ENCODE measurements around the gene LEFTY1. TPM values are rescaled to one million over a fixed set of nuclear protein-coding genes. Genes with fewer than 3 reads are reported as not detected.

The LEFTY1 gene
- total RNA-seq, 4 donors from 2014 or later, result 0.35 to 1.4 TPM; not detected in 2

DNA sequence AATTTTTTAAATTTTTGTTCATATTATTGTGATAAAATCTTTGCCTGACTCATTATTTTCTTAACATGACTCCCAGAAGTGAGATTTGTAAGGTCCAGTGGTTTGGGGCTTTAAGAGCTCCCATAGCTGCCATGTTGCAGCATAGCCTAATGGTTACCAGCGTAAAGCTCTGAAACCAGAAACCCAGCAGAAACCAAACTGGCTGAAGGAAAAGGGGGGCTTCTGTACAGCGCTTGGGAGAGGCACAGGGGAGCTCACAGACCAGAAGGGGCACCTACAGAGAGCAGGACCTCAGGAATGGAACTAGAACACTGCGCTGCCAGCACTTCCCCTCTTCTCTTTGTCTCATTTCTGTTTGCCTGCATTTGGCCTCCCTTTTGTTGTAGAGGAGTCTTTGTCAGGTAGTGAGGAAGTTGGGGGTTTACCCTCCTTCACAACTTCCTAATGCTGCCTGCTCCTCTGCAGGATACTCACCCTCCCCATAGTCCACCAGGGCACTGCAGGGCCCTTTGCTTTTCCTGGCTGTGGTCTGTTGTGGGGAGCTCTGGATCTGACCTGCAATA, 37.7 kb upstream of the LEFTY1 start:
- no peaks in the 10 kb centered on the region for H3K9me3 ChIP-seq
- H3K27me3 ChIP-seq, result no peaks in the 10 kb centered on the region
- H3K36me3 ChIP-seq, result peaks cover 0 to 5% of the 10 kb centered on the region in 2 donors
- H3K27ac ChIP-seq, result no peak overlapping the region
- TF ChIP-seq POLR2AphosphoS5 (IDR thresholded peaks at IDR 0.05), result no peak
- TF ChIP-seq POLR2A (IDR thresholded peaks at IDR 0.05), result no peak
- no peak for TF ChIP-seq EP300 (IDR thresholded peaks at IDR 0.05)
- no peak for TF ChIP-seq CTCF (IDR thresholded peaks at IDR 0.05)
- no peak for ATAC-seq
- peaks cover 0 to 28% (median 17%) of the 10 kb centered on the region in 3 donors for H3K4me1 ChIP-seq
- 86 to 90% methylated on average over 1 to 2 of the region's 3 CpGs for WGBS, 2 donors (ENCODE audit: low coverage in 1 of 2)
- no peak overlapping the region for H3K4me3 ChIP-seq

GRCh38 chr1:225923692-225924555, 35.0 kb upstream of the LEFTY1 start, which contains the start of gene PYCR2:
PYCR2 (minus strand) TSS chr1:225924250; CDS start chr1:225924110, 140 bp downstream.
- peak within 1 kb of the TSS; percentile 92 to 97 (median 96) for H3K27ac ChIP-seq
- H3K4me3 ChIP-seq, result peak within 1 kb of the TSS; percentile 95 to 98
- ATAC-seq, result peak; percentile 99
- no peak for TF ChIP-seq EP300 (IDR thresholded peaks at IDR 0.05)
- TF ChIP-seq POLR2A (IDR thresholded peaks at IDR 0.05), result peak; percentile 74 to 78
- TF ChIP-seq POLR2AphosphoS5 (IDR thresholded peaks at IDR 0.05), result peak; percentile 92
- peak in 1 of 4 experiments; percentile 10 for TF ChIP-seq CTCF (IDR thresholded peaks at IDR 0.05)
- peaks cover 0 to 32% of the 10 kb centered on the region in 2 donors for H3K36me3 ChIP-seq
- peaks cover 0 to 50% (median 23%) of the 10 kb centered on the region in 3 donors for H3K4me1 ChIP-seq
- no peaks in the 10 kb centered on the region for H3K27me3 ChIP-seq
- WGBS, 2 donors (ENCODE audit: low coverage in 1 of 2), result 0% methylated on average over 10 to 16 of the region's 80 CpGs
- no peaks in the 10 kb centered on the region for H3K9me3 ChIP-seq

DNA sequence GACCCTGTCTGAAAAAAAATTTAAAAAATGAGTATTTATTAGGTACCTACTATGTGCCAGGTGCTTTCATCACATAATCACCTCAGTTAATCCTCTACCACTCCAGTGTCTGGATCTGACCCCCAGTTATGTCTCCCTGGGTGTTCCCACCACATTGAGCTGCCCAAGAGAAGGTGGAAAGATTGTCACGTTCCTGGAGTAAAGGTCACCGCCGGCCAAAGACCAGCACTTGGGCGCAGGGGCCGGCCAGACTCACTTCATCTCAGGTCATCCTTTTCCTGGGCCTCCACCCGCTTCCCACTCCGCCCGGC, 34.4 kb upstream of the LEFTY1 start:
- H3K4me1 ChIP-seq, result peaks cover 0 to 50% (median 23%) of the 10 kb centered on the region in 3 donors
- peaks cover 0 to 38% of the 10 kb centered on the region in 2 donors for H3K36me3 ChIP-seq
- H3K27ac ChIP-seq, result peak overlapping the region; percentile 92 to 97 (median 96)
- TF ChIP-seq CTCF (IDR thresholded peaks at IDR 0.05) (no peak), EP300 (IDR thresholded peaks at IDR 0.05) (no peak), POLR2AphosphoS5 (IDR thresholded peaks at IDR 0.05) (no peak), POLR2A (IDR thresholded peaks at IDR 0.05) (no peak)
- no peaks in the 10 kb centered on the region for H3K9me3 ChIP-seq
- ATAC-seq, result no peak
- no peaks in the 10 kb centered on the region for H3K27me3 ChIP-seq
- H3K4me3 ChIP-seq, result peak overlapping the region; percentile 95 to 98
- WGBS, 2 donors (ENCODE audit: low coverage in 1 of 2), result 0% methylated on average over 1 to 3 of the region's 8 CpGs

DNA sequence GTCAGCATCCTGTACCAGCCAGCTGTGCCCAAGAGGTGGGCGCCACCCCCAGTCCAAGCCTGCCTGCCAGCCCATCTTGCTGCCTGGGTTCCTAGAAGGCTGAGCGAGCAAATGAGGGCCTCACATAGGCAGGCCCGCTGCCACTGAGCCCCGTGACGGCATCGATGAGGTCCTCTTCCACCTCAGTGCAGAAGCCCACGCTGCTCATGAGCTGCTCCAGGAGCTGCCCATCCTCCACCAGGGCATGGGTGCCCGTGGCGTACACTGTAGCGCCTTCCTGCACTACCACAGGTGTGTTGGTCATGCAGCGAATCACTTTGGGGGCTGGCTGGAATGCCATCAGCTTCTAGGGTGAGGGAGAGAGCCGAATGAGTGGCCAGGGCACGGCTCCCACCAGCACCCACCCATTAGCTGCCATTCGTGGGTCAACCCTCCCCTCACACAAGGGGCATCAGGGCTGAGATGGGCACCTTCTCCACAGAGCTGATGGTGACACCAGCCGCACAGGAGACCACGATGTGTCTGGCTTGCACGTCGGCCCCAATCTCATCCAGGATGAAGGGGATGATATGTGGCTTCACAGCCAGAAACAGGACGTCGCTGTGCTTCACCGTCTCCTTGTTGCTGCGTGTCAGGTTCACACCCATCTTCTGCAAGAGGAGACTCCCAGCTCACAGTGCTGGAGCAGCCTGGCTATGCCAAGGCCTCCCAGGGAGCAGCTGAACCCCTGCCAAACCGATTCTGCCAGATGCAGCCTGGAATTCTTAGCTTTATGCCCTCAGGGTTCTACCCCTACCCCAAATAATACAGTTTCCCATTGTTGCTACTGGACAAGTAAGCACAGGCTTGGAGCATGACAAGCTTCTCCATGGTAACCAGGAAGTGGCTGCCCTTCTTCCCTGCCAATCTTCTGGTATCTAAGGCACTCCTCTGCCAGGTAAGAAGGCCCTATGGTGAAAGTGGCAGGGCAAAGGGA, 33.1 kb upstream of the LEFTY1 start:
- peaks cover 0 to 50% (median 23%) of the 10 kb centered on the region in 3 donors for H3K4me1 ChIP-seq
- no peak for ATAC-seq
- no peak for TF ChIP-seq POLR2A (IDR thresholded peaks at IDR 0.05)
- TF ChIP-seq CTCF (IDR thresholded peaks at IDR 0.05), result no peak
- no peak for TF ChIP-seq EP300 (IDR thresholded peaks at IDR 0.05)
- no peak for TF ChIP-seq POLR2AphosphoS5 (IDR thresholded peaks at IDR 0.05)
- H3K36me3 ChIP-seq, result peaks cover 0 to 51% of the 10 kb centered on the region in 2 donors
- no peaks in the 10 kb centered on the region for H3K9me3 ChIP-seq
- 70% methylated on average over 4 of the region's 23 CpGs; no CpG with 5 or more reads in 1 of the 2 donors for WGBS, 2 donors (ENCODE audit: low coverage in 1 of 2)
- no peak overlapping the region for H3K27ac ChIP-seq
- H3K4me3 ChIP-seq, result no peak overlapping the region
- H3K27me3 ChIP-seq, result no peaks in the 10 kb centered on the region

Measured in gastroesophageal sphincter (tissue), 4 donors.